Activated naive CD8-positive, alpha-beta T cell treated with anti-CD3 and anti-CD28 coated beads, Interleukin-2, amount 10 ng/mL, durations not matched to agents 7 days and 5 days (primary cell): ENCODE measurements around the gene MAT1A. TPM values are rescaled to one million over a fixed set of nuclear protein-coding genes. Genes with fewer than 3 reads are reported as not detected.
"Not testable (repeated sequence)": the region's sequence is repeated elsewhere in the genome, so short reads cannot be mapped to it uniquely, and the experiment has no call there.

Experiments
- ATAC-seq: fragments of 150-1000 bp; cut with Tn5 transposase; one replicate; pipeline ENCODE4 v1.10.0; 2021; ENCODE audit warnings: low read depth, moderate library complexity
- POLR2A ChIA-PET: fragments of 350-600 bp; sonication (Branson Sonifier 250); formaldehyde crosslinking; loops from one replicate; lab custom pipeline; 2021; ENCODE audit warnings: antibody characterized with exemption; lab: Charles Lee
- DNase-seq: peaks from one replicate; pipeline ENCODE4 v3.0.0; 2021
- H3K27ac Mint-ChIP-seq: one replicate; pipeline ENCODE4 v1.8.0; 2022; ENCODE audit warnings: mild to moderate bottlenecking, mixed read lengths
- H3K27me3 Mint-ChIP-seq: one replicate; pipeline ENCODE4 v1.8.0; 2022; ENCODE audit warnings: mild to moderate bottlenecking, moderate library complexity, mixed read lengths
- H3K36me3 Mint-ChIP-seq: one replicate; pipeline ENCODE4 v1.8.0; 2021; ENCODE audit warnings: mild to moderate bottlenecking, mixed read lengths
- H3K4me1 Mint-ChIP-seq: one replicate; pipeline ENCODE4 v1.8.0; 2021; ENCODE audit warnings: mixed read lengths
- H3K4me3 Mint-ChIP-seq: one replicate; pipeline ENCODE4 v1.8.0; 2022; ENCODE audit warnings: mild to moderate bottlenecking, moderate library complexity, mixed read lengths
- H3K9me3 Mint-ChIP-seq: one replicate; pipeline ENCODE4 v1.8.0; 2021; ENCODE audit warnings: mixed read lengths
- total RNA-seq, 2 experiments: library from RNA; stranded (reverse); gene quantifications; one replicate each; pipeline ENCODE4 v1.2.3, GENCODE V29; 2021

The MAT1A gene
- total RNA-seq, 2 experiments from 2014 or later: not detected

DNA sequence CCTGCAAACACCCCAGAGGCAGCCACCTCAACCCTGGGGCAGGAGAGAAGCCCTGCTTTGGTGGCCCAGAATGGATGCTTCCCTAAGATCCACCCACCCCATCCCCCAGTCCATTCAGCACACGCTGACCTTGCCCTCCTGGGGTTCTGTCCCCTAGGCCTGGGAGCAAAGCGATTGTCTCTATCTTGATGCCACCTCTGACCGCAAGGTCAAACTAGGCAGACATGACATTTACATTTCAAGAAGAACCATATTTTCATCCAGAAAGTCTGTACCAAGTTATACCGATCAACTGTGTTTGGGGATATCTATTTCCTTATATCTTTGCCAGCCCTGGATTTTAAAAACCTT is 23.0 kb downstream of the MAT1A start:
- Mint-ChIP-seq H3K9me3 (peaks cover 3% of the 10 kb centered on the region), H3K27ac (no peak overlapping the region), H3K36me3 (no peaks in the 10 kb centered on the region), H3K4me3 (no peak overlapping the region), H3K27me3 (peaks cover 3% of the 10 kb centered on the region), H3K4me1 (peaks cover under 1% of the 10 kb centered on the region)
- DNase-seq (no peak), ATAC-seq (no peak)
- POLR2A ChIA-PET: no interaction called here

DNA sequence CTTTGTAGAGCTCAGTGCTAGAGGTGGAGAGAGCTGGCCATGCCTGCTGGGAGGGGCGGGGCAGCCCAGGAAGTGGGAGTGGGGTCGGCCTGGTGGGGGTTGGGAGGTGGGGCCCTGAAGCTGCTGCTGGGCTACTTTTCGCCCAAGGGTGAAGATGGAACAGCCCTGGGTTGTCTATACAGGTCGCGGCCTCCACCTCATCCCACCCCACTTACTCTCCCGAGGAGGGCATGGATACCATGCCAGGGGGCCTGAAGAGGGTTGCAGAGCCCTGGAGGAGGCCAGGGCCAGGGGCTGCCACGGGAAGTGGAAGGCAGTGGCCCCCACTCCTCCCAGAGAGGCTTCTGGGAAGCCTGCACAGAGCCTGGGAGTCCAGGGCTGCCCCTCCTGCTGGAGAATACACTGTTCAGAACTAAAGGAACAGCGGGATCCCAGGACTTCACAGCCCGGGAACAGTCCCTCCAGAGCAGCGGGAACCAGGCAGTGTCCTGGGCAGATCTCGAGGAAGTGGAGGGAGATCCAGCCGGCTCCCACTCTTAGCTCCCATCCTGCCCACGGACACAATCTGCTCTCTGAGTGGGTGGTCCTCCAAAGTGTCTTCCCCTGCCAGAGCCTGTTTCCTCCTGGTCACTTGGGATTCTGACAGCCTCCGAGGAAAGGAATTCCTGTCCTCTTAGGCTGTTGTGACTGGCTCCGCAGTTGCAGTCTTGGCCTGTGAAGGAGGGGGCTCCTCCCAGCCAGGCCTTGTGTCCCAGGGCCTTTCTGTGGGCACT is 23.5 kb downstream of the MAT1A start:
- peaks cover 3% of the 10 kb centered on the region for H3K27me3 Mint-ChIP-seq
- ATAC-seq: no peak
- H3K27ac Mint-ChIP-seq: no peak overlapping the region
- POLR2A ChIA-PET: no interaction called here
- H3K4me1 Mint-ChIP-seq: no peaks in the 10 kb centered on the region
- no peaks in the 10 kb centered on the region for H3K36me3 Mint-ChIP-seq
- peaks cover 1% of the 10 kb centered on the region for H3K9me3 Mint-ChIP-seq
- DNase-seq: no peak
- no peak overlapping the region for H3K4me3 Mint-ChIP-seq

DNA sequence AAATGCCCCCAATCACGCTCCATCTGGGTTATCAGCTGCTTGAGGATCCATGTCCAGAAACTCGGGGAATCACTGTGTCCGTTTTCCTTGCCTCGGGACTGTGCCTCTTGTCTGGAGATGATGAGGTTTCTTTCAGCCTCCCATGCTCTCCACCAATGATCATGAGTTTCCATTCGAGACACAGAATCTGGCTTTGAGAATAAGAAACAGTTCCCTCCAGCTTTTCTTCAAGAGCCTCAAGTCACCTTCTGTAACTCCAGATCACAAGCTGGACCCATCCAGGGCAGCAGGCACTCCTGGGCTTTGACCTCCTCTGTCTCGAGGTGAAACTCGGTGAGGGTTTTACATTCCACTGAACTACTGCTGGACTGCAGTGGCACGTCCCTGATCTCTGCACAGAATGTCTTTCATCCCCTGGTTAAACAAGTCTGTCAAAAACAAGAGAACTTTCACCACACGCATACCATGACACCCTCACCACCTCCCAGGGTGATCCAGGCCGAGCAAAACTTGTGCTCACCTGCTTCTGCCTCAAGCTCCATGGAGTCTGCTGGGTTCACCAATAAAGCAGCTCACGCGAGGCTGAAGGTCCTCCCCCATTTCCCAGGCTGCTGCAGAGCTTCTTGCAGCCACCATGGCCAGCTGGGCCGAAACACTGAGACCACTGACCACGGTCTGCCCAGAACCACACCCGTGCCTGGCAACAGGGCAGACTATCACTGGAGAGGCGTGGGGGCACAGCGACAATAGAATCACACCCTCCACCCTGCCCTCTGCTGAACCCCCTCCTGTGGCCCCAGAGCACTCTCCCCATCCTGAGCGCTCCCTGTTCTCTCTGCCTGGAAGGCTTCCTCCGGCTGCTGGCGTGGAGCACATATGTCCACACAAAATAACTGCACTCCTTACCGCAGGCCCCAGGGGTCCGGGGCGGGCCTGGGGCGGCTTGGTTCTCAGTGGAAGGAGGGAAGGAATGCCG is 25.1 kb downstream of the MAT1A start:
- H3K9me3 Mint-ChIP-seq: peaks cover 1% of the 10 kb centered on the region
- H3K27ac Mint-ChIP-seq: no peak overlapping the region
- H3K4me3 Mint-ChIP-seq: no peak overlapping the region
- H3K27me3 Mint-ChIP-seq: peaks cover 3% of the 10 kb centered on the region
- no peaks in the 10 kb centered on the region for H3K36me3 Mint-ChIP-seq
- H3K4me1 Mint-ChIP-seq: no peaks in the 10 kb centered on the region
- DNase-seq (no peak), ATAC-seq (no peak)
- POLR2A ChIA-PET: no interaction called here

DNA sequence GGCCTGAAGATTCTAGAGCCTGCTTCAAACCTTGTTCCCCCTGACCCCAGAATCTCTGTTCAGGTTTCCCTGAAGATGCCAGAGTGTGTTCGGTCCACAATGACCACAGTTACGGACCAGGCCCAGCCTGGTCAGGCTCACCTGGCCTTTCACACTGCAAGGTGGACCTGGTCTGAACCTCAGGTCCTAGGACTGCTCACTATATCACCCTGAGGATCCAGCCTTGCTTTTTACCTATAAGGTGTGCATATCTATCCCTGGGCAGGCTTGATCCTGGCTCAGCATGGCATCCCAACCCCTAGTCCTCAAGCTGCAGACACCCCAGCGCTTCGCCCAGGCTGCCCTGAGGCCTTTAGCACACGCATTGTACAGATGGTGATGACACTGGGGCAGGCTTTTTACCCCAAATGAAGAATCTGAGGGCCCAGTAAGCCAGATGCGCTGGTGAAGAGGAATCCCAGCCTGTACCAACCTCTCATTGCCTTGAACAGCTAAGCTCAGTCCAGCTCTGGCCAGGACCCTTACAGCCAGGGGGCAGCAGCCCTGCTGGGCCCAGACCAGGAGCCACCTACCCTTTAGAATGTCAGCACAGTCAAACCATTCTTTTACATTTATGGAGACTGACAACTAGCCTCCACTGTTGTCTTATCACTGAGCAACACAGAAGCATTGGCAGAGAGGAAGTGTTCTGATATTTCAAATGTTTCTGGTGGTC is 28.0 kb downstream of the MAT1A start:
- no peaks in the 10 kb centered on the region for H3K36me3 Mint-ChIP-seq
- DNase-seq (no peak), ATAC-seq (no peak)
- H3K27ac Mint-ChIP-seq: no peak overlapping the region
- no peaks in the 10 kb centered on the region for H3K9me3 Mint-ChIP-seq
- peaks cover 6% of the 10 kb centered on the region for H3K27me3 Mint-ChIP-seq
- H3K4me3 Mint-ChIP-seq: no peak overlapping the region
- POLR2A ChIA-PET: no interaction called here
- no peaks in the 10 kb centered on the region for H3K4me1 Mint-ChIP-seq

DNA sequence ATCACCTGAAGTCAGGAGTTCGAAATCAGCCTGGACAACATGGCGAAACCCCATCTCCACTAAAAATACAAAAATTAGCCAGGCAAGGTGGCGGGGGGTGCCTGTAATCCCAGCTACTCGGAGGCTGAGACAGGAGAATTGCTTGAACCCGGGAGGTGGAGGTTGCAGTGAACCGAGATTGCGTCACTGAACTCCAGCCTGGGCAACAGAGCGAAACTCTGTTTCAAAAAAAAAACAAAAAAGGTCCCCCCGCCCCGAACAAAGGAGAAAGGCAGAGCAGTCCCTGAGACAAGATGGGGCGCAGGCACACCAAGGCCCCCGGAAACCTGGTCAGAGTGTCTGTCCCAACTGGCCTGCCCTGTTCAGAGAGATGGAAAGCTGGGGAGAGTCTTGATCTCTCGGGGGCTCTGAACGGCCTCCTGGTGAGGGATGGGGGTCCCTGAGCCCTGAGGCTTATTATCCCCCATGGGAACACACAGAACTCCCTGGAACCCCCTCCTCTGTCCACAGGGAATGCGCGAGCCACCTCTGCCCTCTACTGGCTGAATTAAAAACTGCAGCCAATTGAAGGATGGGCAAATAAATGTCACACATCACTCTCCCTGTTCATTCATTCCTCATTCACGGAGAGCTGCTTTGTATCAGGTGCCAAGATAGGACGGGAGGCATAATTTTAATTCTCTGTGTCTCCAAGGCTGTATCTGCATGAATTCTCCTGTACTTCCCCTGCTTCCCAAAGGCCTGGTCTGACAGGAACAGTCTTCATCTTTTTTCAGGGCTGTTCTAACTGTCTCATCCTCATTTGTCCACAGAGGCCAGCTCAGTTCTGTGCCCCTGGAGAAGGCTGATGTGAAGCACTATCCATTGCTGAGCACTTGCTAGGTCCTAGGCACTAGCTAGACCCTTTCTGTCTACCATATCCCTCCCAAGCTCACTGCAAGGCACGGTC is 28.9 kb downstream of the MAT1A start:
- peaks cover 6% of the 10 kb centered on the region for H3K27me3 Mint-ChIP-seq
- H3K4me1 Mint-ChIP-seq: peaks cover 1% of the 10 kb centered on the region
- no peak overlapping the region for H3K4me3 Mint-ChIP-seq
- POLR2A ChIA-PET: no interaction called here
- H3K27ac Mint-ChIP-seq: no peak overlapping the region
- no peaks in the 10 kb centered on the region for H3K36me3 Mint-ChIP-seq
- DNase-seq: peak; percentile 45
- ATAC-seq: no peak
- no peaks in the 10 kb centered on the region for H3K9me3 Mint-ChIP-seq

DNA sequence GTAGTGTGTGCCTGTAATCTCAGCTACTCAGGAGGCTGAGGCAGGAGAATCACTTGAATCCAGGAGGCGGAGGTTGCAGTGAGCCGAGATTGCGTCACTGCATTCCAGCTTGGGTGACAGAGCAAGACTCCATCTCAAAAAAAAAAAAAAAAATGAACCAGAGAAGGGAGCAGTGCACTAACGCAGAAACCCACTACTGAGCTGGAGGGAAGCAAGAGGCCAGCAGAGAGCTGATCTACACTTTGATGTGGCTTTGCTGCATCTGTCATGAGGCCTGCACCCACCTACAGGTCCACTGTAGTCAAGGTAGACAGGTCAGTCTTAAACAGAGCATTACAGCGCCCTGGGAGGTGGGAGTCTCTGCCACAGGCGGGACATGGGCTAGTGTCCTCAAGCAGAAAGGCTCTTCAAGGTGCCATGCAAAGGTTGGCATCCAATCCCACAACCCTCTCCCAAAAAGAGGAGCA is 30.0 kb downstream of the MAT1A start:
- Mint-ChIP-seq H3K27ac (no peak overlapping the region), H3K4me3 (no peak overlapping the region), H3K27me3 (peaks cover 5% of the 10 kb centered on the region), H3K4me1 (peaks cover 1% of the 10 kb centered on the region), H3K36me3 (no peaks in the 10 kb centered on the region), H3K9me3 (no peaks in the 10 kb centered on the region)
- DNase-seq (no peak), ATAC-seq (no peak)
- POLR2A ChIA-PET: interaction anchor here (0.7 to 1.0 kb wide), 2 partner anchors 115 to 149 kb away, joined by 3 to 4 read pairs; partner anchors contain the start of gene PRXL2A

DNA sequence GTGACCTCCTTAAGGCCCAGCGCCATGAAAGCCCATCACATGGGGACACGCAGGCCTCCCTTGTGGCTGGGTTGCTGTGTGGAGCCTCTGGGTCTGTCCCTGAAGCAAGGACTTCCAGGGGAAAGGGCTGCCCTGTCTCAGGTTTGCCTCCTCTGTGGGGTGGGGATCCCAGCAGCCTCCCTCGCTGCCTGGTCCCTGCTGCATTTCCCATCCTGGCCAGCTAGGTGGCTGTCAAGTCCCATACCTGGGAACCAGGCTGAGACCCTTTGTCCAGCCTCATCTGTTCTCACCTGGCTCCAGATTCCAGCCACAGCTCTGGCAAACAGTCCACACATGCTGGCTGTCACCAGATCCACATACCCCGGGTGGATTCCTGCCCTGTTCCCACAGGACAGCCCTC is 32.7 kb downstream of the MAT1A start:
- ATAC-seq, POLR2A ChIA-PET, DNase-seq, H3K4me3 Mint-ChIP-seq, H3K27me3 Mint-ChIP-seq, H3K9me3 Mint-ChIP-seq, H3K36me3 Mint-ChIP-seq, H3K27ac Mint-ChIP-seq: not testable (repeated sequence)
- peaks cover 16% of the 10 kb centered on the region for H3K4me1 Mint-ChIP-seq

DNA sequence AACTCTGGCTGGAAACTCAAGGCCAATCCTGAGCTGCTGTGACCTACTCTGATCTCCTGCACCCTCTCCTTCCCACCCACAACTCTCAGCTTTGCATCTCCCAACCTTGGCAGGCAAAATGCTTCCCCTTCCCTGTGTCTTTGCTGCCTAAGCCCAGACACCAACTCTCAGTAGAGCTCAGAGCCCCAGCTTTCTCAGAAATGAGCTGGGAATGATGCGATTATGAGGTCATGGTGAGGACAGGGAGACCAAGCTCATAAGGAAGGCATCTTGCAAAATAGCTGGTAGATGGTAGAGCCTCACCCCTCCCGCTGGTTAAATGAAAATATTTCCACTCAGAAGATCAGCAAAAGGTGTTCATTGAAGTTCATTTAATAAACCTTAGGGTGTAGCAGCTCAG is 34.7 kb downstream of the MAT1A start:
- H3K27ac Mint-ChIP-seq, H3K27me3 Mint-ChIP-seq, POLR2A ChIA-PET: not testable (repeated sequence)

DNA sequence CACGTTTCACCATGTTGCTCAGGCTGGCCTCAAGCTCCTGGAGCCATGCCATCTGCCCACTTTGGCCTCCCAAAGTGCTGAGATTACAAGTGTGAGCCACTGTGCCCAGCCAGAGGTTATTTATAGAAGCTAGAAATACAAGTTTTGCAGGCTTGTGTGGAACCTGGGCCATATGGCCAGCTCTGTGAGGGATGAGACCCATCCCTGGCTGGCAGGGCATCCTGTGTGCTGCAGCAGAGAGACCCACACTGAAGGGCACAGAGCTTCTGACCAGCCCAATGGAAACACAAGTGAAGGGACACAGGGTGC is 35.5 kb downstream of the MAT1A start:
- H3K4me1 Mint-ChIP-seq: peaks cover 16% of the 10 kb centered on the region
- not testable (repeated sequence) for H3K27me3 Mint-ChIP-seq, ATAC-seq, H3K36me3 Mint-ChIP-seq, DNase-seq, H3K9me3 Mint-ChIP-seq, H3K4me3 Mint-ChIP-seq
- POLR2A ChIA-PET: interaction anchor here (1.0 kb wide), 1 partner anchor 175 kb away, joined by 3 read pairs; the partner anchor contains the start of gene TMEM254
- H3K27ac Mint-ChIP-seq: peak overlapping the region; percentile 95

More for the DNA sequence above, 34.7 kb downstream of the MAT1A start:
- not testable (repeated sequence) for DNase-seq, H3K36me3 Mint-ChIP-seq, H3K4me3 Mint-ChIP-seq, ATAC-seq, H3K9me3 Mint-ChIP-seq
- H3K4me1 Mint-ChIP-seq: peaks cover 16% of the 10 kb centered on the region

DNA sequence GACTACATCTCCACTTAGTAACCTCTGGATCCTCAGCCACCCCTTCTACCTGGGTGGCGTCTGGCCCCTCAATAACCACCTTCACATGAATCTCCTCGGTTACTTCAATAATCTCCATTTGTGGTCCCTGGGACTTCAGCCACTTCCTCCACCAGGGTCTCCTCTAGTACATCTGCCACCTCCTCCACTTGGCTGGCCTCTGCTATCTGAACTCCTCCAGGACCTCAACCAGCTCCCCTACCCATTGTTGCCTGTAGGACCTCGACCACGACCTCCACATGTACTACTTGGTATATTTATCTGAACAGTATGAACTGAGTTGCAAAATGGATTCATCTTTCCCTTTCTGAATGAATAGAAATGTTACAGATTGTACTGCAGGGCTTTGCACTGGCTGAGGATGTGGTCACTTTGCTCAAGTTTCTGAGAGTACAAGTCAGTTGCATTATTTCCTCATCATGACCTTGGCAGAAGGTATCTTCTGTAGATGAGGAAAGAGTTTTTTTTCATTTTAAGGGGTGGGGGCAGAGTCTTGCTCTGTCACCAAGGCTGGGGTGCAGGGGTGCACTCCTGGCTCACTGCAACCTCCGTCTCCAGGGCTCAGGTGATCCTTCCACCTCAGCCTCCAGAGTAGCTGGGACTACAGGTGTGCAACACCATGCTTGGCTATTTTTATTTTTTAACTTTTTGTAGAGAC is 36.0 kb downstream of the MAT1A start:
- Mint-ChIP-seq H3K27me3 (peaks cover 8% of the 10 kb centered on the region), H3K4me1 (peaks cover 16% of the 10 kb centered on the region), H3K27ac (peak overlapping the region; percentile 95), H3K36me3 (no peaks in the 10 kb centered on the region), H3K9me3 (no peaks in the 10 kb centered on the region), H3K4me3 (peak overlapping the region; percentile 67)
- DNase-seq (peak; percentile 41), ATAC-seq (peak; percentile 93)
- POLR2A ChIA-PET: interaction anchor here (1.0 kb wide), 1 partner anchor 174 kb away, joined by 3 read pairs; the partner anchor contains the start of gene TMEM254

DNA sequence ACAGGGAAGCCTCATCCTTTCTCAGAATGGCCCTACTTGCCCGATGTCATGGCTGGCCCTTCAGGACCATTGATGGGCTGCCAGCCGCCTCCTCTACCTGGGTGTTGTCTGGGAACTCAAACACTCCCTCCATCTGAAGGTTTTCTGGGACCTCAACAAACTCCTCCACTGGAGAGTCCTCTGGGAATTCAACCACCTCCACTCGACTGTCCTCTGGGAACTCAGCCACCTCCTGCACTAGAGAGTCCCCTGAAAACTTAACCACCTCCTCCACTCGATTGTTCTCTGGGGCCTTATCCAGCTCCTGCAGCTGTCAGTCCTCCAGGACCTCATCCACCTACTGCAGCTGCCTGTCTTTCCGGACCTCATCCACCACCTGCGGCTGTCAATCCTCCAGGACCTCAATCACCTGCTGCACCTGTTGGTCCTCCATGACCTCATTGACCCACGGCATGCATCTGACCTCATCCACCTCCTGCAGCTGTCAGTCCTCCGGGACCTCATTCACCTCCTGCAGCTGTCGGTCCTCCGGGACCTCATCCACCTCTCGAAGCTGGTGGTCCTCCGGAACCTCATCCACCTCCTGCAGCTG is 37.1 kb downstream of the MAT1A start:
- no peak for ATAC-seq
- POLR2A ChIA-PET: no interaction called here
- H3K36me3 Mint-ChIP-seq: no peaks in the 10 kb centered on the region

More for the DNA sequence above, 37.1 kb downstream of the MAT1A start:
- Mint-ChIP-seq H3K4me3 (no peak overlapping the region), H3K9me3 (no peaks in the 10 kb centered on the region), H3K27me3 (peaks cover 9% of the 10 kb centered on the region), H3K27ac (peak overlapping the region; percentile 66), H3K4me1 (peaks cover 16% of the 10 kb centered on the region)
- DNase-seq: no peak
